ENCODE results near the gene BARD1. TPM values are rescaled to one million over a fixed set of nuclear protein-coding genes. Genes with fewer than 3 reads are reported as not detected.

Gene BARD1
- total and polyA plus RNA-seq, 2 of the 13 experiments (the other 11 are each of a cell fraction or from before 2014, with no cell fraction given), result 5.3 to 30.4 TPM

- TF ChIP-seq, protein P1, sequence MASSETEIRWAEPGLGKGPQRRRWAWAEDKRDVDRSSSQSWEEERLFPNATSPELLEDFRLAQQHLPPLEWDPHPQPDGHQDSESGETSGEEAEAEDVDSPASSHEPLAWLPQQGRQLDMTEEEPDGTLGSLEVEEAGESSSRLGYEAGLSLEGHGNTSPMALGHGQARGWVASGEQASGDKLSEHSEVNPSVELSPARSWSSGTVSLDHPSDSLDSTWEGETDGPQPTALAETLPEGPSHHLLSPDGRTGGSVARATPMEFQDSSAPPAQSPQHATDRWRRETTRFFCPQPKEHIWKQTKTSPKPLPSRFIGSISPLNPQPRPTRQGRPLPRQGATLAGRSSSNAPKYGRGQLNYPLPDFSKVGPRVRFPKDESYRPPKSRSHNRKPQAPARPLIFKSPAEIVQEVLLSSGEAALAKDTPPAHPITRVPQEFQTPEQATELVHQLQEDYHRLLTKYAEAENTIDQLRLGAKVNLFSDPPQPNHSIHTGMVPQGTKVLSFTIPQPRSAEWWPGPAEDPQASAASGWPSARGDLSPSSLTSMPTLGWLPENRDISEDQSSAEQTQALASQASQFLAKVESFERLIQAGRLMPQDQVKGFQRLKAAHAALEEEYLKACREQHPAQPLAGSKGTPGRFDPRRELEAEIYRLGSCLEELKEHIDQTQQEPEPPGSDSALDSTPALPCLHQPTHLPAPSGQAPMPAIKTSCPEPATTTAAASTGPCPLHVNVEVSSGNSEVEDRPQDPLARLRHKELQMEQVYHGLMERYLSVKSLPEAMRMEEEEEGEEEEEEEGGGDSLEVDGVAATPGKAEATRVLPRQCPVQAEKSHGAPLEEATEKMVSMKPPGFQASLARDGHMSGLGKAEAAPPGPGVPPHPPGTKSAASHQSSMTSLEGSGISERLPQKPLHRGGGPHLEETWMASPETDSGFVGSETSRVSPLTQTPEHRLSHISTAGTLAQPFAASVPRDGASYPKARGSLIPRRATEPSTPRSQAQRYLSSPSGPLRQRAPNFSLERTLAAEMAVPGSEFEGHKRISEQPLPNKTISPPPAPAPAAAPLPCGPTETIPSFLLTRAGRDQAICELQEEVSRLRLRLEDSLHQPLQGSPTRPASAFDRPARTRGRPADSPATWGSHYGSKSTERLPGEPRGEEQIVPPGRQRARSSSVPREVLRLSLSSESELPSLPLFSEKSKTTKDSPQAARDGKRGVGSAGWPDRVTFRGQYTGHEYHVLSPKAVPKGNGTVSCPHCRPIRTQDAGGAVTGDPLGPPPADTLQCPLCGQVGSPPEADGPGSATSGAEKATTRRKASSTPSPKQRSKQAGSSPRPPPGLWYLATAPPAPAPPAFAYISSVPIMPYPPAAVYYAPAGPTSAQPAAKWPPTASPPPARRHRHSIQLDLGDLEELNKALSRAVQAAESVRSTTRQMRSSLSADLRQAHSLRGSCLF (CRISPR knock-in tag; IDR thresholded peaks at IDR 0.05; ENCODE audit: borderline replicate concordance), result peak; percentile 90; the same call in 1 of the 2 replicates
- TF ChIP-seq ZNF136 (CRISPR knock-in tag; IDR thresholded peaks at IDR 0.05; ENCODE audit: low read depth) (peak; percentile 49; the same call in 1 of the 2 replicates), ZNF768 (CRISPR knock-in tag; IDR thresholded peaks at IDR 0.05) (peak; percentile 45; the same call in 1 of the 2 replicates), KLF15 (CRISPR knock-in tag; IDR thresholded peaks at IDR 0.05; ENCODE audit: borderline replicate concordance) (no peak; the same call in 1 of the 2 replicates), HNF4G (IDR thresholded peaks at IDR 0.05; ENCODE audit: borderline replicate concordance, low read depth, low read length) (peak; percentile 29; the same call in 1 of the 2 replicates), HNF4G (CRISPR knock-in tag; IDR thresholded peaks at IDR 0.05; ENCODE audit: borderline replicate concordance, low read depth) (no peak; the same call in 1 of the 2 replicates), ZNF513 (CRISPR knock-in tag; conservative IDR thresholded peaks at IDR 0.05) (no peak), TCF12 (IDR thresholded peaks at IDR 0.05) (no peak), TCF12 (CRISPR knock-in tag; IDR thresholded peaks at IDR 0.05) (0 out of 2 replicates have a peak, but pooled peaks have one; percentile 43), THYN1 (CRISPR knock-in tag; IDR thresholded peaks at IDR 0.05; ENCODE audit: borderline replicate concordance, low read depth) (no peak), TAF15 (IDR thresholded peaks at IDR 0.05; ENCODE audit: low read depth, low read length, poor library complexity, severe bottlenecking) (no peak), SMAD3 (CRISPR knock-in tag; IDR thresholded peaks at IDR 0.05) (peak; percentile 36; the same call in 1 of the 2 replicates), PHF20 (CRISPR knock-in tag; IDR thresholded peaks at IDR 0.05) (peak; percentile 8; the same call in 1 of the 2 replicates)
- TF ChIP-seq, protein P2, sequence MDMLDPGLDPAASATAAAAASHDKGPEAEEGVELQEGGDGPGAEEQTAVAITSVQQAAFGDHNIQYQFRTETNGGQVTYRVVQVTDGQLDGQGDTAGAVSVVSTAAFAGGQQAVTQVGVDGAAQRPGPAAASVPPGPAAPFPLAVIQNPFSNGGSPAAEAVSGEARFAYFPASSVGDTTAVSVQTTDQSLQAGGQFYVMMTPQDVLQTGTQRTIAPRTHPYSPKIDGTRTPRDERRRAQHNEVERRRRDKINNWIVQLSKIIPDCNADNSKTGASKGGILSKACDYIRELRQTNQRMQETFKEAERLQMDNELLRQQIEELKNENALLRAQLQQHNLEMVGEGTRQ (IDR thresholded peaks at IDR 0.05; ENCODE audit: low read depth, low read length), result no peak
- TF ChIP-seq, protein P2 (CRISPR knock-in tag; IDR thresholded peaks at IDR 0.05; ENCODE audit: borderline replicate concordance), result peak; percentile 31; the same call in 1 of the 2 replicates
- TF ChIP-seq, protein P3, sequence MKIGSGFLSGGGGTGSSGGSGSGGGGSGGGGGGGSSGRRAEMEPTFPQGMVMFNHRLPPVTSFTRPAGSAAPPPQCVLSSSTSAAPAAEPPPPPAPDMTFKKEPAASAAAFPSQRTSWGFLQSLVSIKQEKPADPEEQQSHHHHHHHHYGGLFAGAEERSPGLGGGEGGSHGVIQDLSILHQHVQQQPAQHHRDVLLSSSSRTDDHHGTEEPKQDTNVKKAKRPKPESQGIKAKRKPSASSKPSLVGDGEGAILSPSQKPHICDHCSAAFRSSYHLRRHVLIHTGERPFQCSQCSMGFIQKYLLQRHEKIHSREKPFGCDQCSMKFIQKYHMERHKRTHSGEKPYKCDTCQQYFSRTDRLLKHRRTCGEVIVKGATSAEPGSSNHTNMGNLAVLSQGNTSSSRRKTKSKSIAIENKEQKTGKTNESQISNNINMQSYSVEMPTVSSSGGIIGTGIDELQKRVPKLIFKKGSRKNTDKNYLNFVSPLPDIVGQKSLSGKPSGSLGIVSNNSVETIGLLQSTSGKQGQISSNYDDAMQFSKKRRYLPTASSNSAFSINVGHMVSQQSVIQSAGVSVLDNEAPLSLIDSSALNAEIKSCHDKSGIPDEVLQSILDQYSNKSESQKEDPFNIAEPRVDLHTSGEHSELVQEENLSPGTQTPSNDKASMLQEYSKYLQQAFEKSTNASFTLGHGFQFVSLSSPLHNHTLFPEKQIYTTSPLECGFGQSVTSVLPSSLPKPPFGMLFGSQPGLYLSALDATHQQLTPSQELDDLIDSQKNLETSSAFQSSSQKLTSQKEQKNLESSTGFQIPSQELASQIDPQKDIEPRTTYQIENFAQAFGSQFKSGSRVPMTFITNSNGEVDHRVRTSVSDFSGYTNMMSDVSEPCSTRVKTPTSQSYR (CRISPR knock-in tag; IDR thresholded peaks at IDR 0.05; ENCODE audit: borderline replicate concordance), result no peak
Measured at GRCh38 chr2:214809751-214810564, 475 bp upstream of the BARD1 start (continued).
